Neural cell (in vitro differentiated cells): ENCODE data around the gene ASTN1.
A peak's percentile ranks its signal among the peaks of the same experiment; 100 is the strongest.

Experiments used
- POLR2AphosphoS5 ChIP-seq: IDR thresholded peaks from 2 replicates; pipeline ENCODE4 v1.6.1; 2012
- RAD21 ChIP-seq: fragments of 450-650 bp; conservative IDR thresholded peaks from 2 replicates; pipeline ENCODE4 v1.6.1; 2014; ENCODE audit warnings: antibody characterized with exemption, mild to moderate bottlenecking, moderate library complexity
- TF ChIP-seq, protein P1 (sequence below): fragments of 450-650 bp; IDR thresholded peaks from 2 replicates; pipeline ENCODE4 v1.5.1; 2014; ENCODE audit warnings: antibody characterized with exemption, mild to moderate bottlenecking, moderate library complexity; ENCODE audit not compliant: poor library complexity, severe bottlenecking
- TF ChIP-seq, protein P2 (sequence below): IDR thresholded peaks from 2 replicates; pipeline ENCODE4 v1.6.1; 2012; ENCODE audit warnings: borderline replicate concordance

DNA sequence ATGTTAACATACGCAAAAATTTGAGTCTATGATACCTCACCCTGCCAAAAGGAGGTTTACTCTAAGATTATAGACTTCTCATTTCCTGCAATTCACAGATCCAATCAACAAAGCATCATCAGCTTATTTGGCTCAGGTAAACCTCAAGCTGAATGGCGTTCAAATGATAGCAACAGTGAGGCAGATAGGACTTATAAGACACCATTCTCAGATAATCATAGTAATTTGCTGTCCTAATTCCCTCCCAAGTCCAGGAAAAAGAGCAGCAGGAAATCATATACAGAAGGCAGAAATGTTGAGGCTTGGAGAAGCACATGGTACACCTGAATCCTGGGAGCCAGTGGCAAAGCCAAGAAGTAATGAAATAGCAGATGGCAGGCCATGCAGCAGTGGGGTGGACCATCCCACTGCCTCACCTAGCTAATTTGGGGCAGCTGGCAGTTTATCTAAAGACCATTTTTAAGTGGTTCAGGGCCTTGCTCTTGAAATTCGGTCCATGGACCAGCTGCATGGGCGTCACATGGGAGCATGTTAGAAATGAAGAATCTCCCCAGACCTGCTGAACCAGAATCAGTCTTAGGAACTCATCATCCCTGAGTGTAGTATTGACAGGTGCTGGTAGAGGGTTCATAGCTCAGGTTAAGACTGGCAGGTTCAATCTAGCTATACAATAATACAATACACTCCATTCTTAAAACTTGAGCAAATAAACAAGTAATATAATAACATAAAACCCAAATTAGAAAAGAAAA is 57.7 kb downstream of the ASTN1 start:
- TF ChIP-seq, protein P1, sequence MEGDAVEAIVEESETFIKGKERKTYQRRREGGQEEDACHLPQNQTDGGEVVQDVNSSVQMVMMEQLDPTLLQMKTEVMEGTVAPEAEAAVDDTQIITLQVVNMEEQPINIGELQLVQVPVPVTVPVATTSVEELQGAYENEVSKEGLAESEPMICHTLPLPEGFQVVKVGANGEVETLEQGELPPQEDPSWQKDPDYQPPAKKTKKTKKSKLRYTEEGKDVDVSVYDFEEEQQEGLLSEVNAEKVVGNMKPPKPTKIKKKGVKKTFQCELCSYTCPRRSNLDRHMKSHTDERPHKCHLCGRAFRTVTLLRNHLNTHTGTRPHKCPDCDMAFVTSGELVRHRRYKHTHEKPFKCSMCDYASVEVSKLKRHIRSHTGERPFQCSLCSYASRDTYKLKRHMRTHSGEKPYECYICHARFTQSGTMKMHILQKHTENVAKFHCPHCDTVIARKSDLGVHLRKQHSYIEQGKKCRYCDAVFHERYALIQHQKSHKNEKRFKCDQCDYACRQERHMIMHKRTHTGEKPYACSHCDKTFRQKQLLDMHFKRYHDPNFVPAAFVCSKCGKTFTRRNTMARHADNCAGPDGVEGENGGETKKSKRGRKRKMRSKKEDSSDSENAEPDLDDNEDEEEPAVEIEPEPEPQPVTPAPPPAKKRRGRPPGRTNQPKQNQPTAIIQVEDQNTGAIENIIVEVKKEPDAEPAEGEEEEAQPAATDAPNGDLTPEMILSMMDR: no peak
- TF ChIP-seq POLR2AphosphoS5 (peak; percentile 85), RAD21 (no peak)
- TF ChIP-seq, protein P2, sequence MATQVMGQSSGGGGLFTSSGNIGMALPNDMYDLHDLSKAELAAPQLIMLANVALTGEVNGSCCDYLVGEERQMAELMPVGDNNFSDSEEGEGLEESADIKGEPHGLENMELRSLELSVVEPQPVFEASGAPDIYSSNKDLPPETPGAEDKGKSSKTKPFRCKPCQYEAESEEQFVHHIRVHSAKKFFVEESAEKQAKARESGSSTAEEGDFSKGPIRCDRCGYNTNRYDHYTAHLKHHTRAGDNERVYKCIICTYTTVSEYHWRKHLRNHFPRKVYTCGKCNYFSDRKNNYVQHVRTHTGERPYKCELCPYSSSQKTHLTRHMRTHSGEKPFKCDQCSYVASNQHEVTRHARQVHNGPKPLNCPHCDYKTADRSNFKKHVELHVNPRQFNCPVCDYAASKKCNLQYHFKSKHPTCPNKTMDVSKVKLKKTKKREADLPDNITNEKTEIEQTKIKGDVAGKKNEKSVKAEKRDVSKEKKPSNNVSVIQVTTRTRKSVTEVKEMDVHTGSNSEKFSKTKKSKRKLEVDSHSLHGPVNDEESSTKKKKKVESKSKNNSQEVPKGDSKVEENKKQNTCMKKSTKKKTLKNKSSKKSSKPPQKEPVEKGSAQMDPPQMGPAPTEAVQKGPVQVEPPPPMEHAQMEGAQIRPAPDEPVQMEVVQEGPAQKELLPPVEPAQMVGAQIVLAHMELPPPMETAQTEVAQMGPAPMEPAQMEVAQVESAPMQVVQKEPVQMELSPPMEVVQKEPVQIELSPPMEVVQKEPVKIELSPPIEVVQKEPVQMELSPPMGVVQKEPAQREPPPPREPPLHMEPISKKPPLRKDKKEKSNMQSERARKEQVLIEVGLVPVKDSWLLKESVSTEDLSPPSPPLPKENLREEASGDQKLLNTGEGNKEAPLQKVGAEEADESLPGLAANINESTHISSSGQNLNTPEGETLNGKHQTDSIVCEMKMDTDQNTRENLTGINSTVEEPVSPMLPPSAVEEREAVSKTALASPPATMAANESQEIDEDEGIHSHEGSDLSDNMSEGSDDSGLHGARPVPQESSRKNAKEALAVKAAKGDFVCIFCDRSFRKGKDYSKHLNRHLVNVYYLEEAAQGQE: peak; percentile 76
